SK-N-SH (cell line): Measurements from ENCODE around the gene B3GNT4. TPM values are rescaled to one million over a fixed set of nuclear protein-coding genes. Genes with fewer than 3 reads are reported as not detected.
A peak's percentile ranks its signal among the peaks of the same experiment; 100 is the strongest.

Source experiments
- CTCF ChIA-PET: fragments of 300-600, 350-600 bp; formaldehyde crosslinking; extraction: SDS; loops from one replicate; lab custom pipeline; 2021; lab: Yijun Ruan, JAX
- POLR2A ChIA-PET: fragments of 350-600 bp; sonication (Branson Sonifier 250); formaldehyde crosslinking; extraction: SDS; loops from one replicate; lab custom pipeline; 2020; ENCODE audit warnings: antibody characterized with exemption, inconsistent platforms; lab: Yijun Ruan, JAX
- DNase-seq: peaks from one replicate; pipeline ENCODE4 v3.0.0; 2012
- H2AFZ ChIP-seq: fragments of 200-600 bp; sonication (generic); 2 replicates; pipeline ENCODE4 v1.8.1; 2016; ENCODE audit warnings: antibody characterized with exemption, mild to moderate bottlenecking, low read depth
- H3F3A ChIP-seq: fragments of 200-600 bp; sonication (generic); replicated peaks from 2 replicates; pipeline ENCODE3; 2016; ENCODE audit warnings: antibody characterized with exemption, mild to moderate bottlenecking; ENCODE audit not compliant: insufficient read depth
- H3K27ac ChIP-seq, 2 experiments: fragments of 200-500 bp in 1 of 2; fragments of 200-600 bp in 1 of 2; sonication (Bioruptor generic) in 1 of 2; sonication (generic), shearing (Covaris generic) in 1 of 2; 2 replicates each; pipeline versions ENCODE4 v1.5.1 to v1.6.1; 2014 to 2016; ENCODE audit warnings: low read depth in 2 of 2, inconsistent platforms in 1 of 2, low read length in 1 of 2, mild to moderate bottlenecking in 1 of 2, mixed read lengths in 1 of 2
- H3K27me3 ChIP-seq: fragments of 200-600 bp; sonication (generic), shearing (Covaris generic); 2 replicates; pipeline ENCODE4 v1.6.1; 2016; ENCODE audit warnings: mixed run types; ENCODE audit not compliant: insufficient read depth
- H3K36me3 ChIP-seq, 2 experiments: fragments of 200-500 bp in 1 of 2; fragments of 200-600 bp in 1 of 2; sonication (Bioruptor generic) in 1 of 2; sonication (generic) in 1 of 2; replicated peaks in 1 of 2; 2 replicates each; pipeline versions ENCODE3 to v1.5.1; 2014 to 2016; ENCODE audit warnings: low read length in 1 of 2, mild to moderate bottlenecking in 1 of 2; ENCODE audit not compliant: insufficient read depth in 2 of 2, control insufficient read depth in 1 of 2
- H3K4me1 ChIP-seq, 2 experiments: fragments of 200-500 bp in 1 of 2; fragments of 200-600 bp in 1 of 2; sonication (Bioruptor generic) in 1 of 2; sonication (generic), shearing (Covaris generic) in 1 of 2; 2 replicates each; pipeline versions ENCODE4 v1.5.1 to v1.6.1; 2014 to 2016; ENCODE audit warnings: low read depth in 1 of 2, low read length in 1 of 2, mixed run types in 1 of 2; ENCODE audit not compliant: insufficient read depth in 2 of 2, control insufficient read depth in 1 of 2
- H3K4me2 ChIP-seq: fragments of 200-600 bp; sonication (generic), shearing (Covaris generic); 2 replicates; pipeline ENCODE4 v1.6.1; 2017; ENCODE audit warnings: mixed run types
- H3K4me3 ChIP-seq, 2 experiments: fragments of 200-500 bp in 1 of 2; fragments of 200-600 bp in 1 of 2; sonication (Bioruptor generic) in 1 of 2; sonication (generic), shearing (Covaris generic) in 1 of 2; 2 replicates each; pipeline versions ENCODE4 v1.5.1 to v1.8.1; 2014 to 2016; ENCODE audit warnings: low read depth in 2 of 2, inconsistent platforms in 1 of 2, low read length in 1 of 2, mild to moderate bottlenecking in 1 of 2, mixed read lengths in 1 of 2, moderate library complexity in 1 of 2
- H3K79me2 ChIP-seq: fragments of 200-600 bp; sonication (generic); 2 replicates; pipeline ENCODE4 v1.8.1; 2017; ENCODE audit warnings: mild to moderate bottlenecking; ENCODE audit not compliant: insufficient read depth
- H3K9ac ChIP-seq: fragments of 200-600 bp; sonication (generic); 2 replicates; pipeline ENCODE4 v1.6.1; 2017; ENCODE audit warnings: mixed run types
- H3K9me2 ChIP-seq: fragments of 200-600 bp; sonication (generic); 2 replicates; pipeline ENCODE4 v1.6.1; 2017; ENCODE audit warnings: mixed run types
- H3K9me3 ChIP-seq: fragments of 200-600 bp; sonication (generic); 2 replicates; pipeline ENCODE4 v1.6.1; 2017; ENCODE audit warnings: mixed run types, mild to moderate bottlenecking, moderate library complexity
- H4K20me1 ChIP-seq: fragments of 200-600 bp; sonication (generic); 2 replicates; pipeline ENCODE4 v1.6.1; 2017; ENCODE audit warnings: mild to moderate bottlenecking, mixed run types; ENCODE audit not compliant: insufficient read depth
- CHD2 ChIP-seq: fragments of 150-350 bp; IDR thresholded peaks from 2 replicates; pipeline ENCODE4 v1.6.1; 2018; ENCODE audit warnings: low read length; ENCODE audit not compliant: partially characterized antibody
- ELF1 ChIP-seq: IDR thresholded peaks from 2 replicates; pipeline ENCODE4 v1.4.0; 2012
- EZH2phosphoT487 ChIP-seq: fragments of 200-600 bp; sonication (generic); IDR thresholded peaks from 2 replicates; pipeline ENCODE4 v1.6.1; 2017; ENCODE audit warnings: low read depth, mixed run types, mild to moderate bottlenecking, antibody characterized with exemption, moderate library complexity, borderline replicate concordance
- FOSL2 ChIP-seq: IDR thresholded peaks from 2 replicates; pipeline ENCODE4 v1.4.0; 2012; ENCODE audit warnings: low read depth, mild to moderate bottlenecking, moderate library complexity, borderline replicate concordance
- FOXJ3 ChIP-seq: sonication (generic); formaldehyde crosslinking; IDR thresholded peaks from 2 replicates; pipeline ENCODE4 v1.5.1; 2020; ENCODE audit warnings: mild to moderate bottlenecking, missing genetic modification reagents
- GABPA ChIP-seq: IDR thresholded peaks from 2 replicates; pipeline ENCODE4 v1.4.0; 2012; ENCODE audit warnings: low read depth, mild to moderate bottlenecking
- GATA2 ChIP-seq: sonication (generic); formaldehyde crosslinking; IDR thresholded peaks from 2 replicates; pipeline ENCODE4 v1.5.0; 2020; ENCODE audit warnings: mild to moderate bottlenecking, missing genetic modification reagents
- IRF3 ChIP-seq: fragments of 150-350 bp; IDR thresholded peaks from 2 replicates; pipeline ENCODE4 v1.6.1; 2016; ENCODE audit warnings: mild to moderate bottlenecking, low read depth, low read length
- MAX ChIP-seq: IDR thresholded peaks from 2 replicates; pipeline ENCODE4 v1.4.0; 2012; ENCODE audit warnings: low read depth
- MEF2A ChIP-seq: IDR thresholded peaks from 2 replicates; pipeline ENCODE4 v1.4.0; 2012; ENCODE audit warnings: low read depth, borderline replicate concordance
- MXI1 ChIP-seq: IDR thresholded peaks from 2 replicates; pipeline ENCODE4 v1.6.1; 2012; ENCODE audit warnings: mild to moderate bottlenecking, low read depth, low read length, improper control_type of control experiment
- NRF1 ChIP-seq: IDR thresholded peaks from 2 replicates; pipeline ENCODE4 v1.6.1; 2012; ENCODE audit warnings: low read depth, mild to moderate bottlenecking, low read length
- POLR2AphosphoS5 ChIP-seq: IDR thresholded peaks from 2 replicates; pipeline ENCODE4 v1.6.1; 2012; ENCODE audit warnings: low read depth, low read length
- RAD21 ChIP-seq: IDR thresholded peaks from 2 replicates; pipeline ENCODE4 v1.6.1; 2012; ENCODE audit warnings: mild to moderate bottlenecking, low read length
- RCOR1 ChIP-seq: fragments of 150-350 bp; IDR thresholded peaks from 2 replicates; pipeline ENCODE4 v1.6.1; 2017; ENCODE audit warnings: antibody characterized with exemption, low read length
- RFX5 ChIP-seq: IDR thresholded peaks from 2 replicates; pipeline ENCODE4 v1.6.1; 2012; ENCODE audit warnings: mild to moderate bottlenecking, improper control_type of control experiment, low read length
- RXRA ChIP-seq: IDR thresholded peaks from 2 replicates; pipeline ENCODE4 v1.4.0; 2012; ENCODE audit warnings: low read depth, mild to moderate bottlenecking, borderline replicate concordance
- SIN3A ChIP-seq: IDR thresholded peaks from 2 replicates; pipeline ENCODE4 v1.6.1; 2012; ENCODE audit warnings: low read depth, mild to moderate bottlenecking, low read length, moderate library complexity, borderline replicate concordance
- TAF1 ChIP-seq: IDR thresholded peaks from 2 replicates; pipeline ENCODE4 v1.6.1; 2012; ENCODE audit warnings: low read depth, mild to moderate bottlenecking, low read length, moderate library complexity, borderline replicate concordance
- TCF12 ChIP-seq: IDR thresholded peaks from 2 replicates; pipeline ENCODE4 v1.4.0; 2012
- TEAD4 ChIP-seq: IDR thresholded peaks from 2 replicates; pipeline ENCODE4 v1.4.0; 2012; ENCODE audit warnings: mild to moderate bottlenecking, borderline replicate concordance; ENCODE audit not compliant: insufficient read depth
- YY1 ChIP-seq: IDR thresholded peaks from 2 replicates; pipeline ENCODE4 v1.4.0; 2012; ENCODE audit warnings: low read depth, mild to moderate bottlenecking
- WGBS: methylation state at CpG from one replicate; pipeline ENCODE4 v1.1.6; 2017; ENCODE audit warnings: low lambda C conversion rate; 5-methylcytosine and 5-hydroxymethylcytosine counted together
- polyA plus RNA-seq, 3 experiments: library from polyadenylated mRNA; depleted of rRNA; stranded (reverse); fragments of >200 nt; gene quantifications; 2 replicates each; pipeline ENCODE4 v1.2.3, GENCODE V29; 2012
- TF ChIP-seq, protein P1 (sequence below): IDR thresholded peaks from 2 replicates; pipeline ENCODE4 v1.4.0; 2012; ENCODE audit warnings: low read depth, borderline replicate concordance
- TF ChIP-seq, protein P2 (sequence below): IDR thresholded peaks from 2 replicates; pipeline ENCODE4 v1.6.1; 2012; ENCODE audit warnings: mild to moderate bottlenecking, low read depth, low read length, moderate library complexity
- TF ChIP-seq, protein P3 (sequence below): IDR thresholded peaks from 2 replicates; pipeline ENCODE4 v1.4.0; 2012; ENCODE audit warnings: low read depth, borderline replicate concordance
- TF ChIP-seq, protein P4 (sequence below): fragments of 150-350 bp; IDR thresholded peaks from 2 replicates; pipeline ENCODE4 v1.6.1; 2017; ENCODE audit warnings: antibody characterized with exemption, low read length, low read depth, borderline replicate concordance

B3GNT4 gene
- polyA plus RNA-seq, 1 of the 3 experiments (the other 2 are of a cell fraction): 0.81 TPM

DNA sequence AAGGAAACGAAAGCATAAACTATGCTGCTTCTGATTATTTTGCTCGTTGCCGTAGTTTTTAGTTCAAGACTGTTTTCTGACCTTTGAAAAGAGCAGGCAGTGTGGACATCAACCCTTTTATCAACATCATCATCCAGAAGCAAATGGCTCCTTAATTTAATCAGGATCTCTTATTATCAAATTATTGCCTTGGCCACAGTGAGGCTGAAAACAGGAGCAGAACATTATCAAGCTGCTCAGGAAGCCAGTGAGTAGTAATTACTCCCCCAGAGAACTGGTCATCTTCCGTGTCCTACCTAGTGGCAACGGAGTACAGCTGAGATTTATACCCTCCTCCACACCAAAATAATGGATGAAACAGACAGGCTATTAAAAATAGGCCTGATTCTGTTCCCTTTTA, 24.6 kb downstream of the B3GNT4 start:
- H3K9ac ChIP-seq: no peak overlapping the region
- H3K4me3 ChIP-seq: peak overlapping the region in 1 of 2 experiments; percentile 56; a peak in 3 of 4 replicates
- H3F3A ChIP-seq: peaks cover 18% of the 10 kb centered on the region
- no peaks in the 10 kb centered on the region for H3K27me3 ChIP-seq
- peaks cover 24% of the 10 kb centered on the region for H3K79me2 ChIP-seq
- H4K20me1 ChIP-seq: peaks cover 14% of the 10 kb centered on the region
- CTCF ChIA-PET: interaction anchor here (0.6 to 4.1 kb wide), 7 partner anchors 10 to 127 kb away, joined by 3 to 22 read pairs (median 4); no protein-coding TSS in a partner anchor
- POLR2A ChIA-PET: interaction anchor here (0.9 to 1.7 kb wide), 5 partner anchors 9 to 73 kb away, joined by 4 to 14 read pairs (median 7); partner anchors contain the start of genes B3GNT4 and VPS33A
- H3K9me3 ChIP-seq: no peaks in the 10 kb centered on the region
- peaks cover 24 to 25% of the 10 kb centered on the region in 2 experiments for H3K36me3 ChIP-seq
- 0 out of 2 replicates have a peak overlapping the region, but pooled peaks have one; percentile 75 for H3K4me2 ChIP-seq
- peaks cover 17 to 39% of the 10 kb centered on the region in 2 experiments for H3K4me1 ChIP-seq
- H2AFZ ChIP-seq: no peak overlapping the region
- 33% methylated on average over 5 of the region's 5 CpGs for WGBS
- no peaks in the 10 kb centered on the region for H3K9me2 ChIP-seq
- H3K27ac ChIP-seq: peak overlapping the region in 1 of 2 experiments; percentile 100; a peak in 3 of 4 replicates
- peak; percentile 87 for DNase-seq
- no peak for TF ChIP-seq SIN3A
- no peak for TF ChIP-seq YY1
- TF ChIP-seq, protein P1, sequence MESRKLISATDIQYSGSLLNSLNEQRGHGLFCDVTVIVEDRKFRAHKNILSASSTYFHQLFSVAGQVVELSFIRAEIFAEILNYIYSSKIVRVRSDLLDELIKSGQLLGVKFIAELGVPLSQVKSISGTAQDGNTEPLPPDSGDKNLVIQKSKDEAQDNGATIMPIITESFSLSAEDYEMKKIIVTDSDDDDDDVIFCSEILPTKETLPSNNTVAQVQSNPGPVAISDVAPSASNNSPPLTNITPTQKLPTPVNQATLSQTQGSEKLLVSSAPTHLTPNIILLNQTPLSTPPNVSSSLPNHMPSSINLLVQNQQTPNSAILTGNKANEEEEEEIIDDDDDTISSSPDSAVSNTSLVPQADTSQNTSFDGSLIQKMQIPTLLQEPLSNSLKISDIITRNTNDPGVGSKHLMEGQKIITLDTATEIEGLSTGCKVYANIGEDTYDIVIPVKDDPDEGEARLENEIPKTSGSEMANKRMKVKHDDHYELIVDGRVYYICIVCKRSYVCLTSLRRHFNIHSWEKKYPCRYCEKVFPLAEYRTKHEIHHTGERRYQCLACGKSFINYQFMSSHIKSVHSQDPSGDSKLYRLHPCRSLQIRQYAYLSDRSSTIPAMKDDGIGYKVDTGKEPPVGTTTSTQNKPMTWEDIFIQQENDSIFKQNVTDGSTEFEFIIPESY: no peak
- TF ChIP-seq NRF1: no peak
- TF ChIP-seq POLR2AphosphoS5: no peak
- TF ChIP-seq MXI1: peak; percentile 63; the same call in 1 of the 2 replicates
- no peak for TF ChIP-seq RXRA
- TF ChIP-seq MEF2A: no peak
- no peak for TF ChIP-seq TAF1
- TF ChIP-seq, protein P2, sequence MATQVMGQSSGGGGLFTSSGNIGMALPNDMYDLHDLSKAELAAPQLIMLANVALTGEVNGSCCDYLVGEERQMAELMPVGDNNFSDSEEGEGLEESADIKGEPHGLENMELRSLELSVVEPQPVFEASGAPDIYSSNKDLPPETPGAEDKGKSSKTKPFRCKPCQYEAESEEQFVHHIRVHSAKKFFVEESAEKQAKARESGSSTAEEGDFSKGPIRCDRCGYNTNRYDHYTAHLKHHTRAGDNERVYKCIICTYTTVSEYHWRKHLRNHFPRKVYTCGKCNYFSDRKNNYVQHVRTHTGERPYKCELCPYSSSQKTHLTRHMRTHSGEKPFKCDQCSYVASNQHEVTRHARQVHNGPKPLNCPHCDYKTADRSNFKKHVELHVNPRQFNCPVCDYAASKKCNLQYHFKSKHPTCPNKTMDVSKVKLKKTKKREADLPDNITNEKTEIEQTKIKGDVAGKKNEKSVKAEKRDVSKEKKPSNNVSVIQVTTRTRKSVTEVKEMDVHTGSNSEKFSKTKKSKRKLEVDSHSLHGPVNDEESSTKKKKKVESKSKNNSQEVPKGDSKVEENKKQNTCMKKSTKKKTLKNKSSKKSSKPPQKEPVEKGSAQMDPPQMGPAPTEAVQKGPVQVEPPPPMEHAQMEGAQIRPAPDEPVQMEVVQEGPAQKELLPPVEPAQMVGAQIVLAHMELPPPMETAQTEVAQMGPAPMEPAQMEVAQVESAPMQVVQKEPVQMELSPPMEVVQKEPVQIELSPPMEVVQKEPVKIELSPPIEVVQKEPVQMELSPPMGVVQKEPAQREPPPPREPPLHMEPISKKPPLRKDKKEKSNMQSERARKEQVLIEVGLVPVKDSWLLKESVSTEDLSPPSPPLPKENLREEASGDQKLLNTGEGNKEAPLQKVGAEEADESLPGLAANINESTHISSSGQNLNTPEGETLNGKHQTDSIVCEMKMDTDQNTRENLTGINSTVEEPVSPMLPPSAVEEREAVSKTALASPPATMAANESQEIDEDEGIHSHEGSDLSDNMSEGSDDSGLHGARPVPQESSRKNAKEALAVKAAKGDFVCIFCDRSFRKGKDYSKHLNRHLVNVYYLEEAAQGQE: no peak
- no peak for TF ChIP-seq IRF3
- TF ChIP-seq, protein P3, sequence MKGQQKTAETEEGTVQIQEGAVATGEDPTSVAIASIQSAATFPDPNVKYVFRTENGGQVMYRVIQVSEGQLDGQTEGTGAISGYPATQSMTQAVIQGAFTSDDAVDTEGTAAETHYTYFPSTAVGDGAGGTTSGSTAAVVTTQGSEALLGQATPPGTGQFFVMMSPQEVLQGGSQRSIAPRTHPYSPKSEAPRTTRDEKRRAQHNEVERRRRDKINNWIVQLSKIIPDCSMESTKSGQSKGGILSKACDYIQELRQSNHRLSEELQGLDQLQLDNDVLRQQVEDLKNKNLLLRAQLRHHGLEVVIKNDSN: no peak
- TF ChIP-seq GATA2: peak; percentile 97
- TF ChIP-seq TEAD4: peak; percentile 76; the same call in 1 of the 2 replicates
- TF ChIP-seq RAD21: peak; percentile 28
- peak; percentile 57 for TF ChIP-seq TCF12
- TF ChIP-seq CHD2: peak; percentile 92
- TF ChIP-seq GABPA: no peak
- no peak for TF ChIP-seq ELF1
- TF ChIP-seq, protein P4, sequence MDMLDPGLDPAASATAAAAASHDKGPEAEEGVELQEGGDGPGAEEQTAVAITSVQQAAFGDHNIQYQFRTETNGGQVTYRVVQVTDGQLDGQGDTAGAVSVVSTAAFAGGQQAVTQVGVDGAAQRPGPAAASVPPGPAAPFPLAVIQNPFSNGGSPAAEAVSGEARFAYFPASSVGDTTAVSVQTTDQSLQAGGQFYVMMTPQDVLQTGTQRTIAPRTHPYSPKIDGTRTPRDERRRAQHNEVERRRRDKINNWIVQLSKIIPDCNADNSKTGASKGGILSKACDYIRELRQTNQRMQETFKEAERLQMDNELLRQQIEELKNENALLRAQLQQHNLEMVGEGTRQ: no peak
- no peak for TF ChIP-seq EZH2phosphoT487
- no peak for TF ChIP-seq RFX5
- peak; percentile 92; the same call in 1 of the 2 replicates for TF ChIP-seq FOXJ3
- TF ChIP-seq MAX: no peak
- peak; percentile 76; the same call in 1 of the 2 replicates for TF ChIP-seq RCOR1
- no peak for TF ChIP-seq FOSL2
